ENCODE data around the gene TRIO. TPM values are rescaled to one million over a fixed set of nuclear protein-coding genes. Genes with fewer than 3 reads are reported as not detected.

TRIO gene
- polyA plus RNA-seq, 1 of the 3 experiments (the other 2 are of a cell fraction) = 229 TPM

GRCh38 chr5:14292766-14293658 is 149.9 kb downstream of the TRIO start:
- TF ChIP-seq RCOR1 (IDR thresholded peaks at IDR 0.05; ENCODE audit: low read length) (no peak), ZBTB33 (IDR thresholded peaks at IDR 0.05; ENCODE audit: borderline replicate concordance, low read depth) (no peak), CHD2 (IDR thresholded peaks at IDR 0.05; ENCODE audit: low read length, partially characterized antibody) (no peak), RXRA (IDR thresholded peaks at IDR 0.05; ENCODE audit: borderline replicate concordance, low read depth) (no peak), NRF1 (IDR thresholded peaks at IDR 0.05; ENCODE audit: low read depth, low read length) (no peak), SMC3 (IDR thresholded peaks at IDR 0.05; ENCODE audit: low read depth, low read length) (no peak), EP300 (IDR thresholded peaks at IDR 0.05; ENCODE audit: borderline replicate concordance in 1 of 2, low read depth in 1 of 2, low read length in 1 of 2) (no peak), FOXJ3 (CRISPR knock-in tag; IDR thresholded peaks at IDR 0.05) (no peak), YY1 (IDR thresholded peaks at IDR 0.05; ENCODE audit: low read depth) (no peak), RFX5 (IDR thresholded peaks at IDR 0.05; ENCODE audit: low read length) (no peak), EZH2phosphoT487 (IDR thresholded peaks at IDR 0.05; ENCODE audit: borderline replicate concordance, low read depth) (no peak), GABPA (IDR thresholded peaks at IDR 0.05; ENCODE audit: low read depth) (no peak), SIN3A (IDR thresholded peaks at IDR 0.05; ENCODE audit: borderline replicate concordance, low read depth, low read length) (no peak), JUND (IDR thresholded peaks at IDR 0.05) (no peak), USF2 (IDR thresholded peaks at IDR 0.05; ENCODE audit: borderline replicate concordance, low read depth, low read length) (no peak), REST (IDR thresholded peaks at IDR 0.05; ENCODE audit: low read depth, low read length) (no peak), ELF1 (IDR thresholded peaks at IDR 0.05) (no peak), GATA2 (CRISPR knock-in tag; IDR thresholded peaks at IDR 0.05) (no peak)
- Histone ChIP-seq H2AFZ (ENCODE audit: low read depth) (no peak overlapping the region), H3F3A (replicated peaks; ENCODE audit: insufficient read depth) (peaks cover 7% of the 10 kb centered on the region), H3K4me3 (ENCODE audit: low read depth in 2 of 2, low read length in 1 of 2) (no peak overlapping the region), H3K36me3 (replicated peaks in 1 of 2; ENCODE audit: control insufficient read depth in 1 of 2, insufficient read depth in 2 of 2, low read length in 1 of 2) (peaks cover 64 to 77% of the 10 kb centered on the region in 2 experiments), H3K9me3 (no peaks in the 10 kb centered on the region), H3K4me2 (no peak overlapping the region), H3K79me2 (ENCODE audit: insufficient read depth) (peaks cover 92% of the 10 kb centered on the region), H4K20me1 (ENCODE audit: insufficient read depth) (peaks cover 11% of the 10 kb centered on the region; the same call in 1 of the 2 replicates), H3K4me1 (ENCODE audit: control insufficient read depth in 1 of 2, insufficient read depth in 2 of 2, low read depth in 1 of 2, low read length in 1 of 2) (peaks cover 3 to 11% of the 10 kb centered on the region in 2 experiments; a peak in 3 of 4 replicates), H3K9ac (no peak overlapping the region), H3K27me3 (ENCODE audit: insufficient read depth) (no peaks in the 10 kb centered on the region), H3K27ac (ENCODE audit: low read depth in 2 of 2, low read length in 1 of 2) (no peak overlapping the region), H3K9me2 (no peaks in the 10 kb centered on the region)
- CTCF ChIA-PET = no interaction called here
- WGBS (ENCODE audit: low lambda C conversion rate) = 98% methylated on average over 9 of the region's 12 CpGs
- POLR2A ChIA-PET = no interaction called here
- no peak for DNase-seq
